GM19025 (cell line): Measurements from ENCODE around the gene CCDC69.

Experiments
- ATAC-seq: cut with Tn5 transposase; IDR thresholded peaks from one replicate; pipeline ENCODE4 v1.9.1; 2021; ENCODE audit warnings: mild to moderate bottlenecking, low read depth, moderate library complexity; ENCODE audit not compliant: unreplicated experiment

CCDC69 gene

GRCh38 chr5:151150471-151151262 is 73.2 kb downstream of the CCDC69 start:
- ATAC-seq = peak; percentile 30

GRCh38 chr5:151148583-151148982 is 75.3 kb downstream of the CCDC69 start:
- no peak for ATAC-seq

GRCh38 chr5:151147033-151147432 is 76.9 kb downstream of the CCDC69 start:
- ATAC-seq = no peak

- no peak for ATAC-seq
Measured at GRCh38 chr5:151146061-151146460, 77.8 kb downstream of the CCDC69 start.

- peak; percentile 39 for ATAC-seq
Measured at GRCh38 chr5:151144922-151145321, 79.0 kb downstream of the CCDC69 start.

GRCh38 chr5:151144275-151144674 is 79.6 kb downstream of the CCDC69 start:
- ATAC-seq = no peak

- ATAC-seq = no peak
Measured at GRCh38 chr5:151143645-151144044, 80.2 kb downstream of the CCDC69 start.

- ATAC-seq = no peak
Measured at GRCh38 chr5:151142933-151143332, 81.0 kb downstream of the CCDC69 start.

- ATAC-seq = peak; percentile 90
Measured at GRCh38 chr5:151141535-151141934, 82.4 kb downstream of the CCDC69 start.

- no peak for ATAC-seq
Measured at GRCh38 chr5:151140686-151141459, 83.0 kb downstream of the CCDC69 start.

GRCh38 chr5:151139646-151140045 is 84.2 kb downstream of the CCDC69 start:
- ATAC-seq = no peak

- ATAC-seq = no peak
Measured at GRCh38 chr5:151139015-151139414, 84.9 kb downstream of the CCDC69 start.

- no peak for ATAC-seq
Measured at GRCh38 chr5:151138114-151138513, 85.8 kb downstream of the CCDC69 start.

GRCh38 chr5:151137067-151137825 is 86.6 kb downstream of the CCDC69 start:
- no peak for ATAC-seq

GRCh38 chr5:151134228-151134627 is 89.7 kb downstream of the CCDC69 start:
- peak; percentile 72 for ATAC-seq

GRCh38 chr5:151132963-151133362 is 90.9 kb downstream of the CCDC69 start:
- no peak for ATAC-seq
